Coronary artery (tissue), 2 donors: ENCODE results near the gene RNF121.

Source experiments
- DNase-seq: peaks from one replicate; pipeline ENCODE4 v3.0.0-alpha.2; 2017; ENCODE audit warnings: low spot score
- H3K27ac ChIP-seq, 2 donors: fragments of 200-600 bp; sonication (generic); one replicate each; pipeline ENCODE4 v1.5.1; 2016 to 2019
- H3K4me3 ChIP-seq: fragments of 200-600 bp; sonication (generic); 2 replicates; pipeline ENCODE4 v1.5.1; 2016; ENCODE audit warnings: mild to moderate bottlenecking, moderate library complexity
- TF ChIP-seq, protein P1 (sequence below): fragments of 200-600 bp; sonication (generic); IDR thresholded peaks from one replicate; pipeline ENCODE4 v1.5.1; 2019; ENCODE audit warnings: antibody characterized with exemption

The RNF121 gene

DNA sequence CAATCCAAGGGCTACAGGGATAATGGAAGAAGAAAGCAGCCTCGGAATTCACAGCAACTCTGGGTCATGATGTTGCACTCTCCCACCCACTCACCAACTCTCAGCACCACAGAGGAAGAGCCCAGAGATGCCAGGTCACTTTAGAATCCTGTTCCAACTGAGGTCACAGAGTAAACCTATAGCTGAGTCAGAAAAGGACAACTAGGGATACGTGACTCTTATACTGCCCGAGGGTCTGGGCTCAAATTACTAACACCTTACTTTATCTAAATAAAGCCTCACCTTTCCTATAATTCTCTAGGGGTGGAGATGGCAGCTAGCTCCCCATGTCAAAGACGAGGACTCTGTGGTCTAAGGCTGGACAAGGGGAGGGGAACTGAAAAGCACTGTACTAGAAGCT lies 94.5 kb downstream of the RNF121 start:
- no peak overlapping the region for H3K4me3 ChIP-seq
- no peak for DNase-seq
- TF ChIP-seq, protein P1, sequence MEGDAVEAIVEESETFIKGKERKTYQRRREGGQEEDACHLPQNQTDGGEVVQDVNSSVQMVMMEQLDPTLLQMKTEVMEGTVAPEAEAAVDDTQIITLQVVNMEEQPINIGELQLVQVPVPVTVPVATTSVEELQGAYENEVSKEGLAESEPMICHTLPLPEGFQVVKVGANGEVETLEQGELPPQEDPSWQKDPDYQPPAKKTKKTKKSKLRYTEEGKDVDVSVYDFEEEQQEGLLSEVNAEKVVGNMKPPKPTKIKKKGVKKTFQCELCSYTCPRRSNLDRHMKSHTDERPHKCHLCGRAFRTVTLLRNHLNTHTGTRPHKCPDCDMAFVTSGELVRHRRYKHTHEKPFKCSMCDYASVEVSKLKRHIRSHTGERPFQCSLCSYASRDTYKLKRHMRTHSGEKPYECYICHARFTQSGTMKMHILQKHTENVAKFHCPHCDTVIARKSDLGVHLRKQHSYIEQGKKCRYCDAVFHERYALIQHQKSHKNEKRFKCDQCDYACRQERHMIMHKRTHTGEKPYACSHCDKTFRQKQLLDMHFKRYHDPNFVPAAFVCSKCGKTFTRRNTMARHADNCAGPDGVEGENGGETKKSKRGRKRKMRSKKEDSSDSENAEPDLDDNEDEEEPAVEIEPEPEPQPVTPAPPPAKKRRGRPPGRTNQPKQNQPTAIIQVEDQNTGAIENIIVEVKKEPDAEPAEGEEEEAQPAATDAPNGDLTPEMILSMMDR = no peak
- no peak overlapping the region for H3K27ac ChIP-seq

DNA sequence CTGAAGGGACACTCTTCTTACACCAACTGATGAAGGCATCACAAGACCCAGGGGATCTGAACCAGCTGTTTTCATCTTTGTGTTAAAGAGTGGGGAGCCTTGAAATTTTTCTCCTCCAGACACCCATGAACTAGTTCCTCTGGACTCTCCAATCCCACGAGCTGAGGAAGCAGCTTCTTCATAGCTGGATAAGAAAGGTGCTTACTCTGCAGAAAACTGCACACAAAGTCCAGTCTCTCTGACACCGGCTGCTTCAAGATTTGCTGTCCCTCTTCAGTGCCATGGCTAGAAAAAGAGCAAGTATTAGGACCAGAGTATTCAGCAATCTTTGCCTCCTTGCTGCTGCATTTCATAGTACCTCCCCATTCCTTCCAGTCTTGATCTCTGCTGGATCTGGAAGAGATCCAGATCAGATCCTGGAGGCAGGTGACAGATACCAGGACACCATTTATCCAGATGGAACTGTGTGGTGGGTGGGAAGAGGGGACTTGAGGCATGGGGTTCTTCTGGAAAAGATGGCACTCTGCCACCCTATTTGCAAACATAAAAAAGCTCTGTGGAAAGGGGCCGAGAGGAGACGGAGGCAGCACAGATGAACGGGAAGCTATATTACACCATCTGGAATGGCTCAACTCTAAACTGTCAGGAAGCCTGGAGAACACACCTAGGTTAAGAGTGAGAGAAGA lies 95.4 kb downstream of the RNF121 start:
- DNase-seq = no peak
- Histone ChIP-seq H3K27ac (no peak overlapping the region), H3K4me3 (no peak overlapping the region)
- TF ChIP-seq, protein P1 = no peak

DNA sequence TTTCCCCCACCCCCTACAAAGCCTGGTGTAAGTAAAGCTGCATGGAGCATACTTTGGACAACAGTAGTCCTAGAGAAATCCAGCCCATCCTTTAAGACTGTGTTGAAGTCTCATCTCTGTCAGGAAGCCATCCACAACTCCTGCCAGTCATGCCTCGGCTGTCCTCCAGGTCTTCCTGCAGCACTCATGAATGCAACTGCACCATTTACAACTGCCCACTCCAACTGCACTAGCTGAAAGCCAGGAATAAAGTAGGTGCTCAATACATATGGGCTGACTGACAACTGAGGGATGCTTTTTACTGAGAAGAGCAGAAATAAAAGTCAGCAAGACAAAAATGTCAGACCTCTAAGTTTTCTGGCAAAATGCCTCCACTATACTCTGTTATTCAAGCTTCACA lies 97.2 kb downstream of the RNF121 start:
- DNase-seq = no peak
- TF ChIP-seq, protein P1 = no peak
- H3K4me3 ChIP-seq = no peak overlapping the region
- H3K27ac ChIP-seq = peak overlapping the region; percentile 12 to 22

DNA sequence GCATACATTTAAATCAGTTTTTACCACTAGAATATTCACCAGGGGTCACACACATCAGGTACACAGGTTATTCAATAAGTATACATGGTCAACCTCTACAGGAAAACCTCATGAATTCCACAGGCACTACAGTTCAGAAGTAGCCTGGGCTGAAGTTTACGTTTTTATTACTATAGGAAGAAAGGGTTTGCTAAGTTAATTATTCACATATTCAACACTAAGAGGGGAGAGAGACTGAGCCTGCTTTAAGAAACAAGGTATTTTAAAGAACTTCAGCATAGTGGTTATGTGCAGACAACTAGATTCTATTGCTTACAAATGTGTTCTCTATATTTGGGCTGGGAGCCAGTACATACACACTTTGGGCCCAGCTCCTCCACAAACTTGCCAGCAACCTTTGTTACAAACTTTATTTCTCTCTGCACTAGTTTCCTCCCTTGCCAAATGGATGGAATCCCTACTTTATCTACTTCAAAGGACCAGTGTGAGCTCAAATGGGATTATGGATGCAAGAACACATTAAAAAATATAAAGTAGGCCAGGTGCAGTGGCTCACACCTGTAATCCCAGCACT lies 101.7 kb downstream of the RNF121 start:
- TF ChIP-seq, protein P1 = no peak
- H3K4me3 ChIP-seq = no peak overlapping the region
- H3K27ac ChIP-seq = no peak overlapping the region
- no peak for DNase-seq

DNA sequence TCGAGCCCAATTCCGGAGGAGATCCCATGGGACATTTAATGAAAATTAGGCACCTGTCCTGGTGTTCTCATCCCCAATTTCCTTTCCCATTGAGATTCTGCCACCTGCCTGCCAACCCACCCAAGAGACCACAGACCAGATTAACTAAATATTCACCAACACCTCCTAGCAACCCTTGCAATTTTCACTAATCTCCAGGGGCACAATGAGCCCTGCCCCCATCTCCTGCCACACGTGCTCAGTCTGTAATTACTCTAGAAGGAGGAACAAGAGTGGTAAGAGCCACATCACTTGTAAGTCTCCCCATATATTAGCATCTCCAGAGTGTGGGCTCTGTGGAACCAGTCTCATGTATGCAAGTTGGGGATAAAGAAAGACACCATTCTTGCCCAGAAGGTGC lies 107.8 kb downstream of the RNF121 start:
- peak overlapping the region; percentile 22 for H3K4me3 ChIP-seq
- peak overlapping the region in 1 of 2 donors; percentile 49 for H3K27ac ChIP-seq
- no peak for DNase-seq
- TF ChIP-seq, protein P1 = no peak

DNA sequence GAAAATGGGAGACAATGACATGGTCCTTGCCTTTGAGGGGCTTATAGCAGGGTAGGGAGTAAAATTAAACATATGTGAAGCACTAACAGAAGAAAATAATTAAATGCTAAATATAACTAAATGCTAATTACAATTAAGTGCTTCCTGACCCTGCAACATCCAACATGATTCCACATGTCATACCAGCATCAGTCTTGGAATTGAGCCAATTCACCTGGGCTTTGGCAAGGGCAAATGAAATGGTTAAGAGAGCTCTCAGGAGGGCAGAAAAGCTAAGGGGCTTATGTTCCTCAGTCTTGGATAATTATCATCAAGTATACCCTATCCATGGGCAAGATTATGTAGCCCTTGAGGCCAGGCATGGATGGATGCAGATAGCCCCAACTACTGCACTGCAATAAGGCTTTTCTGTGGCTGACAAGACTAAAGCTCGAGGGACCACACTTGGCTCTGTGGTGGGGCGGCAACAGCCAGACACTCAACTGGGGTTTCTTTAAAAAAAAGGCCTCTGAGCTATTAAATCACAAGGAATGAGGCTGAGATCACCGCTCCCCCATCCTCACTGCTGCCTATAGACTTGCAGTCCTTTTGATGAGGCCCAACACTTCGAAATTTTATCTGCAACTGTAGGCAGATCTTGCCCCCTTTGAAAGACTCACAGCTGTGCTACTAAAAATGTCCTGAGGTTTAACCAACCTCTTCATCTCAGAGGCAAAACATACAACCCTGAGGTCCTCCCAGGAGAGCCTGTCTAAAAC lies 108.9 kb downstream of the RNF121 start:
- no peak for DNase-seq
- peak overlapping the region; percentile 95 for H3K27ac ChIP-seq
- H3K4me3 ChIP-seq = peak overlapping the region; percentile 73
- TF ChIP-seq, protein P1 = no peak
